Measurements from ENCODE around the gene CHSY3.

GRCh38 chr5:129988453-129988852 is 84.2 kb downstream of the CHSY3 start:
- TF ChIP-seq POLR2A (IDR thresholded peaks at IDR 0.05; ENCODE audit: low read length), result no peak
- no peak for TF ChIP-seq GATA1 (IDR thresholded peaks at IDR 0.05; ENCODE audit: low read depth, low read length)
